Measurements from ENCODE around the gene RPS21.

Gene RPS21

GRCh38 chr20:62355516-62355877, 31.4 kb upstream of the RPS21 start:
- TF ChIP-seq CTCF (IDR thresholded peaks at IDR 0.05; ENCODE audit: extremely low read depth, missing control alignments) = no peak

GRCh38 chr20:62355878-62356588, 30.9 kb upstream of the RPS21 start:
- no peak for TF ChIP-seq CTCF (IDR thresholded peaks at IDR 0.05; ENCODE audit: extremely low read depth, missing control alignments)
- no peak for DNase-seq (ENCODE audit: low spot score)

More at GRCh38 chr20:62355516-62355877, 31.4 kb upstream of the RPS21 start:
- DNase-seq (ENCODE audit: low spot score) = no peak

GRCh38 chr20:62356589-62357186, 30.2 kb upstream of the RPS21 start:
- no peak for TF ChIP-seq CTCF (IDR thresholded peaks at IDR 0.05; ENCODE audit: extremely low read depth, missing control alignments)
- no peak for DNase-seq (ENCODE audit: low spot score)

GRCh38 chr20:62357187-62357667, 29.7 kb upstream of the RPS21 start:
- no peak for DNase-seq (ENCODE audit: low spot score)
- TF ChIP-seq CTCF (IDR thresholded peaks at IDR 0.05; ENCODE audit: extremely low read depth, missing control alignments) = no peak

- DNase-seq (ENCODE audit: low spot score) = no peak
- no peak for TF ChIP-seq CTCF (IDR thresholded peaks at IDR 0.05; ENCODE audit: extremely low read depth, missing control alignments)
These were observed 29.2 kb upstream of the RPS21 start for GRCh38 chr20:62357681-62358080.

GRCh38 chr20:62358171-62359042, 28.5 kb upstream of the RPS21 start:
- no peak for TF ChIP-seq CTCF (IDR thresholded peaks at IDR 0.05; ENCODE audit: extremely low read depth, missing control alignments)
- DNase-seq (ENCODE audit: low spot score) = no peak

- TF ChIP-seq CTCF (IDR thresholded peaks at IDR 0.05; ENCODE audit: extremely low read depth, missing control alignments) = no peak
These were observed 27.8 kb upstream of the RPS21 start for GRCh38 chr20:62359043-62359490.

More at GRCh38 chr20:62359043-62359490, 27.8 kb upstream of the RPS21 start:
- no peak for DNase-seq (ENCODE audit: low spot score)

Measured in GM20000 (cell line).